CD4-positive, alpha-beta T cell (primary cell): ENCODE results near the gene ITPRIP. TPM values are rescaled to one million over a fixed set of nuclear protein-coding genes. Genes with fewer than 3 reads are reported as not detected.

ENCODE experiments used
- ATAC-seq: fragments of 200-7000 bp; cut with Tn5 transposase; one replicate; pipeline ENCODE4 v1.10.0; 2022; ENCODE audit warnings: mild to moderate bottlenecking; ENCODE audit not compliant: poor library complexity
- CTCF ChIA-PET: fragments of 350-600 bp; sonication (Branson Sonifier 250); formaldehyde crosslinking; loops from one replicate; lab custom pipeline; 2021; ENCODE audit warnings: antibody characterized with exemption, inconsistent platforms; lab: Charles Lee
- POLR2A ChIA-PET: fragments of 350-600 bp; sonication (Branson Sonifier 250); formaldehyde crosslinking; loops from one replicate; lab custom pipeline; 2021; ENCODE audit warnings: antibody characterized with exemption, inconsistent platforms; lab: Charles Lee
- DNase-seq, 14 experiments: peaks; one replicate each; pipeline ENCODE4 v3.0.0-alpha.2; 2013 to 2020; ENCODE audit warnings: mixed read lengths in 2 of 14
- H3K27ac ChIP-seq, 2 donors: one replicate each; pipeline versions ENCODE4 v1.5.1 to v1.7.0; 2013; ENCODE audit warnings: low read length in 2 of 2, low read depth in 1 of 2, mild to moderate bottlenecking in 1 of 2
- H3K27me3 ChIP-seq, 2 experiments: 1 replicate in 1 of 2; 2 replicates in 1 of 2; pipeline versions ENCODE4 v1.6.1 to v1.7.0; 2013; ENCODE audit warnings: low read length in 2 of 2, control low read depth in 1 of 2, mild to moderate bottlenecking in 1 of 2, moderate library complexity in 1 of 2; ENCODE audit not compliant: insufficient read depth in 2 of 2, control insufficient read depth in 1 of 2
- H3K36me3 ChIP-seq: one replicate; pipeline ENCODE4 v1.6.1; 2013; ENCODE audit warnings: low read length, control low read depth; ENCODE audit not compliant: insufficient read depth
- H3K4me1 ChIP-seq: one replicate; pipeline ENCODE4 v1.6.1; 2013; ENCODE audit warnings: low read length, control low read depth; ENCODE audit not compliant: insufficient read depth
- H3K4me3 ChIP-seq: one replicate; pipeline ENCODE4 v1.5.1; 2013; ENCODE audit warnings: mild to moderate bottlenecking, low read length, moderate library complexity
- H3K9me3 ChIP-seq, 2 experiments: 1 replicate in 1 of 2; 2 replicates in 1 of 2; pipeline versions ENCODE4 v1.6.1 to v1.7.0; 2013; ENCODE audit warnings: low read length in 2 of 2, mild to moderate bottlenecking in 2 of 2, control low read depth in 1 of 2, moderate library complexity in 1 of 2; ENCODE audit not compliant: control insufficient read depth in 1 of 2, insufficient read depth in 1 of 2
- H3K27ac Mint-ChIP-seq: one replicate; pipeline ENCODE4 v1.8.0; 2020; ENCODE audit warnings: mixed read lengths
- H3K27me3 Mint-ChIP-seq: one replicate; pipeline ENCODE4 v1.8.0; 2021; ENCODE audit warnings: mixed read lengths
- H3K36me3 Mint-ChIP-seq: one replicate; pipeline ENCODE4 v1.8.0; 2021; ENCODE audit warnings: low read depth, mixed read lengths
- H3K4me1 Mint-ChIP-seq: one replicate; pipeline ENCODE4 v1.8.0; 2021; ENCODE audit warnings: low read depth, mixed read lengths
- H3K4me3 Mint-ChIP-seq: one replicate; pipeline ENCODE4 v1.8.0; 2020; ENCODE audit warnings: mild to moderate bottlenecking, mixed read lengths
- H3K9me3 Mint-ChIP-seq: one replicate; pipeline ENCODE4 v1.8.0; 2020; ENCODE audit warnings: mixed read lengths
- CTCF ChIP-seq: fragments of 200-600 bp; IDR thresholded peaks from one replicate; pipeline ENCODE4 v1.8.0; 2022; ENCODE audit warnings: antibody characterized with exemption, mild to moderate bottlenecking
- intact Hi-C, 2 experiments: fragments of 100-400 bp; cut with DNase I in 1 of 2; cut with micrococcal nuclease in 1 of 2; formaldehyde crosslinking; loops; one replicate each; pipeline versions ENCODE4 v1.15.1 to v1.9.0; 2023 to 2025; cut with DNase I, micrococcal nuclease
- total RNA-seq, 174 experiments: library from RNA in 2 of 174; stranded (reverse) in 2 of 174; gene quantifications; one replicate each; pipeline ENCODE4 v1.2.3 and lab custom pipeline; 2021 to 2026

ITPRIP gene
- total RNA-seq, 2 experiments from 2014 or later: 127 to 133 TPM

DNA sequence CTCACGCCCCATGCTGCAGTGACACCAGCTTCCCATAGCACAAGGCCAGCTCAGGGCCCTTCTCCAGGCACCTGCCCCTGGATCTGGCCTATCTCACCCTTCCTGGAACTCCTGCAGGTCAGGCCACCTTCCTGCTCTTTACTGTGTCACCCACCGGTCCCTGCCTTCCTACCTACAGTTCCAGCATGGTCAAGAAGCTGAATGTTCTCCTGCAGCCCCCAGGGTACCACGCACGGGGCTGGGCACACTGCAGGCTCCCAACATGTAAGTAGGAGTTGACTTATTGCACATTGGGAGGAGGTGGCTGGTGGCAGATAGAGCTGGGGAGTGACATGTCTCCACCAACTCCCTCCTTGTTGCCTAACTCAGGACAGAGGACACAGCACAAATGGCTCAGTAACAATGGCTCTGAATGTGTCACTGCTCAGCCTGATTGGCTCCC is 14.5 kb downstream of the ITPRIP start:
- no peaks in the 10 kb centered on the region for H3K27me3 ChIP-seq
- ChIA-PET CTCF (interaction anchor here (1.2 to 3.0 kb wide), 2 partner anchors 12 to 32 kb away, joined by 3 to 9 read pairs; no protein-coding TSS in a partner anchor), POLR2A (interaction anchor here (1.0 to 6.1 kb wide), 5 partner anchors 10 to 18 kb away, joined by 3 to 38 read pairs (median 3); partner anchors contain the start of gene ITPRIP)
- intact Hi-C loops: loop anchor here in 1 of 2 experiments (2.0 kb wide), 1 partner anchor 15 kb away; the partner anchor contains the start of gene ITPRIP
- H3K4me1 ChIP-seq: peaks cover 96% of the 10 kb centered on the region
- Mint-ChIP-seq H3K4me1 (peaks cover 99% of the 10 kb centered on the region), H3K27me3 (no peaks in the 10 kb centered on the region), H3K36me3 (peaks cover 13% of the 10 kb centered on the region), H3K27ac (peak overlapping the region; percentile 88), H3K4me3 (peak overlapping the region; percentile 74), H3K9me3 (no peaks in the 10 kb centered on the region)
- TF ChIP-seq CTCF: no peak
- peaks cover 3% of the 10 kb centered on the region for H3K36me3 ChIP-seq
- no peaks in the 10 kb centered on the region for H3K9me3 ChIP-seq
- peak in 2 of 14 experiments; percentile 34 to 48 for DNase-seq
- peak overlapping the region; percentile 12 for H3K4me3 ChIP-seq
- peak overlapping the region; percentile 29 to 79 for H3K27ac ChIP-seq
- ATAC-seq: no peak

DNA sequence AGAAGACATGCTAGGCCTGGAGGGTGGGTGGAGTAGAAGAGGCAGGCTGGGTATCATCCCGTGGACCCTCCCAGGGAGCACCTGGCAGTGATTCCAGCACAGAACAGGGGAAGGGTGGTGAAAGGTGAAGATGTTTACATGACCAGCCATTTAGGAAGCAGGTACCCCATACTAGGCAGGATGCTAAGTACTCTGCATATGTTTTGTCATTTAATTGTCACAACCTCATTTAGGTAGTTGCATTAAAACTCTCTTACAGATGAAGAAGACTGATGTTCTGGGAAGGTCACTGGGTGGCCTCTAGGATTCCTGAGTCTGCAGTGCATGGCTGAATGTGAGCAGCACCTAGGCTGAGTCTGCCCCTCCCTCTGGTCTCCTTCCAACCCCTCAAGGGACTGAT is 15.2 kb downstream of the ITPRIP start:
- Mint-ChIP-seq H3K9me3 (no peaks in the 10 kb centered on the region), H3K27ac (peak overlapping the region; percentile 88), H3K4me1 (peaks cover 99% of the 10 kb centered on the region), H3K4me3 (peak overlapping the region; percentile 81), H3K27me3 (no peaks in the 10 kb centered on the region), H3K36me3 (peaks cover 13% of the 10 kb centered on the region)
- intact Hi-C loops: loop anchor here in 1 of 2 experiments (2.0 kb wide), 1 partner anchor 16 kb away; the partner anchor contains the start of gene ITPRIP
- DNase-seq: no peak
- no peaks in the 10 kb centered on the region for H3K9me3 ChIP-seq
- peak overlapping the region; percentile 39 to 79 for H3K27ac ChIP-seq
- no peak for TF ChIP-seq CTCF
- no peak overlapping the region for H3K4me3 ChIP-seq
- no peaks in the 10 kb centered on the region for H3K27me3 ChIP-seq
- H3K36me3 ChIP-seq: peaks cover 4% of the 10 kb centered on the region
- ATAC-seq: no peak
- CTCF ChIA-PET: interaction anchor here (1.0 to 3.1 kb wide), 4 partner anchors 11 to 49 kb away, joined by 3 to 12 read pairs (median 6); no protein-coding TSS in a partner anchor
- POLR2A ChIA-PET: interaction anchor here (1.0 to 6.1 kb wide), 6 partner anchors 14 to 30 kb away, joined by 3 to 43 read pairs (median 9); partner anchors contain the start of genes CFAP58 and ITPRIP
- H3K4me1 ChIP-seq: peaks cover 95% of the 10 kb centered on the region

DNA sequence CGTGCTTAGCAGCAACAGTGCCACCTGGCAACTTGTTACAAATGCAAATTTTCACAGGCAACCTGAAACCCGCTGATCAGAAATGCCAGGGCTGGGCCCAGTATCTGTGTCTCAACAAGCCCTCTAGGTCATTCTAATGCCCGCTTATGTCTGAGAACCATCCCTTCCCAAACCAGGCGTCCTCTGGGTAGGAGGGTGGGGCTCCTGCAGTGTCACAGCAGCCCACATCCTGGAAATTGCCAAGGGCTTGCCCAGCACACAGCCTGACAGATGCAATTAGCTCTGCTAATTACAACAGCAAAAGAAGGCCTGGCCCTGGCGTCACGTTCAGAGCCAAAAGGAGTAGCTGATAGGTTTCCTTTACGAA is 15.9 kb downstream of the ITPRIP start:
- peaks cover 9% of the 10 kb centered on the region for H3K36me3 ChIP-seq
- no peaks in the 10 kb centered on the region for H3K9me3 Mint-ChIP-seq
- peaks cover 20% of the 10 kb centered on the region for H3K36me3 Mint-ChIP-seq
- ATAC-seq (peak; percentile 50), DNase-seq (peak in 5 of 14 experiments; percentile 32 to 79 (median 47))
- no peaks in the 10 kb centered on the region for H3K27me3 Mint-ChIP-seq
- peaks cover 93% of the 10 kb centered on the region for H3K4me1 ChIP-seq
- CTCF ChIA-PET: interaction anchor here (1.0 to 3.1 kb wide), 4 partner anchors 14 to 48 kb away, joined by 4 to 12 read pairs (median 8); no protein-coding TSS in a partner anchor
- peak overlapping the region; percentile 81 for H3K4me3 Mint-ChIP-seq
- intact Hi-C loops: loop anchor here in 1 of 2 experiments (1.0 to 2.0 kb wide), 2 partner anchors 14 to 16 kb away; partner anchors contain the start of gene ITPRIP
- no peaks in the 10 kb centered on the region for H3K9me3 ChIP-seq
- H3K27me3 ChIP-seq: no peaks in the 10 kb centered on the region
- peak overlapping the region; percentile 39 to 79 for H3K27ac ChIP-seq
- H3K4me1 Mint-ChIP-seq: peaks cover 99% of the 10 kb centered on the region
- H3K4me3 ChIP-seq: peak overlapping the region; percentile 22
- no peak for TF ChIP-seq CTCF
- H3K27ac Mint-ChIP-seq: peak overlapping the region; percentile 88
- POLR2A ChIA-PET: interaction anchor here (0.8 to 6.1 kb wide), 5 partner anchors 9 to 31 kb away, joined by 3 to 43 read pairs (median 9); partner anchors contain the start of genes CFAP58 and ITPRIP
